AG04449 (cell line): ENCODE measurements around the gene ZNF385A.
A peak's percentile ranks its signal among the peaks of the same experiment; 100 is the strongest.

Experiments
- CTCF ChIA-PET: fragments of 350-600 bp; formaldehyde crosslinking; extraction: SDS; loops from one replicate; lab custom pipeline; 2021; ENCODE audit warnings: antibody characterized with exemption; lab: Yijun Ruan, JAX
- POLR2A ChIA-PET: fragments of 400-600, 350-600 bp; formaldehyde crosslinking; extraction: SDS; loops from one replicate; lab custom pipeline; 2020; ENCODE audit warnings: antibody characterized with exemption, inconsistent platforms; lab: Yijun Ruan, JAX
- DNase-seq: peaks from one replicate; pipeline ENCODE4 v3.0.0-alpha.2; 2010; ENCODE audit warnings: low read depth, low spot score
- H3K4me3 ChIP-seq: 2 replicates; pipeline ENCODE4 v1.5.1; 2011; ENCODE audit warnings: low read depth, mild to moderate bottlenecking, control low read depth, low read length
- TF ChIP-seq, protein P1 (sequence below): IDR thresholded peaks from one replicate; pipeline ENCODE4 v1.5.1; 2011; ENCODE audit warnings: mild to moderate bottlenecking, moderate library complexity, low read length, control low read depth, inconsistent platforms; ENCODE audit not compliant: insufficient read depth; ENCODE audit errors: missing control alignments

ZNF385A gene

DNA sequence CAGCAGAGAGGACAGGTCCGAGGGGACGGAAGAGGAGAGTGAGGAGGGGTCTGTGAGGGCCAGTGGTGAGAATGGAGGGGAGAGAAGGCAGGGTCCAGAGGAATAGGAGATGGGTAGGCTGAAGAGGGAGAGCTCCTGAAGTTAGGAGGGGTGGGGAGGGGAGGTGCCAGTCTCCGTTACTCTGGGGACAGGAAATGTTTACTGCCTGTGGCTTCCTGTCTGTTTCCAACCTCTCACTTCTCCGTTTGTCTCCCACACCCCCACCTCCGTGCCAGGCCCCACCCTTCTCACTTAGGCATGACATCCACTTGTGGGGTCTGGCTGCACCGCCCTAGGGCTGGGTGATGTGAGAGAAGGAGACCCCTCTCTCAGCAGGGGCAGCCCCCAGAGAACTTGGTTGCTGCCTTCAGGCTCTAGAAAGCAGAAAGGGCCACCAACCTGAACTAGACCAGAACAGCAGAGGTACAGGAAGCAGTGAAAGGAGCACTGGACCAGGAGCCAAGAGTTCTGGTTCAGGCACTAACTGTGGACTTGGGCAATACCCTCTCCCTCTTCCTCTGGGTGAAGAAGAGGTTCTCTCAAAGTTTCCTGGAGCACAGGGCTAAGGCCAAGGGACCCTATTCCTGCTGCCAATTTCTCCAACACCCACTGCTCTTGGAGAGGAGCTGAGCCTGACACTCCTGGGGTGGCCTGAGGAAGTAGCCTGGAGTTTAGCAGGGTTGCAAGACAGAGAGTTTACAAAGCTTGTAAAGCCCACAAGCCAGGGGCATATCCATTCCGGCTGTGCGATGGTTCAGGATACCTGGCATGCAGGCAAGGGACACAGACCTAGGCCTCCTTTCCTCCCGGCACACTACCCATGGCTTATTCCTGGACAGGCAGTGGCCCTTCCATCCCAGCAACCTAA lies 29.0 kb upstream of the ZNF385A start:
- H3K4me3 ChIP-seq, result peak overlapping the region; percentile 6
- CTCF ChIA-PET, result interaction anchor here (0.7 to 14.7 kb wide), 10 partner anchors 13 to 49 kb away, joined by 3 to 501 read pairs (median 6); no protein-coding TSS in a partner anchor

DNA sequence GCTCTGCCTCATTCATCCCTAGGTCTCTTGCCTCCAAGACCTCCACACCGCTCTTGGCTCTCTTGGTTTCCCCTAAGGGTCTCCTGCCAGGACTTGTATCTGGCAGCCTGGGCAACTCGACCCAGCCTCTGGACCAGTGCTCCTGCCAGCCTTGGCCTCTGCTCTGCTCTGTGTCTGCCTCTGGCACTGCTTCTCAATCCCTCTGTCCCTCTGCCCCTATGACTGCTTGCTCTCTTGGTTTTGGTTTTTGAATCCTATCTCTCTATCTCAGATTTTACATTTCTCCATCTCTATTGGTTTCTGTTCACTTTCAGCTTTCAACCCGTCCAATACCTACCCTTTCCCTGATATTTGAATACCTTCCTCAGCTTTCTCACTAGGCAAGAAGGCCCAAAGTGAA lies 28.3 kb upstream of the ZNF385A start:
- CTCF ChIA-PET, result interaction anchor here (0.7 to 14.7 kb wide), 10 partner anchors 12 to 50 kb away, joined by 3 to 501 read pairs (median 8); no protein-coding TSS in a partner anchor
- H3K4me3 ChIP-seq, result no peak overlapping the region

More for the DNA sequence above, 29.0 kb upstream of the ZNF385A start:
- TF ChIP-seq, protein P1, sequence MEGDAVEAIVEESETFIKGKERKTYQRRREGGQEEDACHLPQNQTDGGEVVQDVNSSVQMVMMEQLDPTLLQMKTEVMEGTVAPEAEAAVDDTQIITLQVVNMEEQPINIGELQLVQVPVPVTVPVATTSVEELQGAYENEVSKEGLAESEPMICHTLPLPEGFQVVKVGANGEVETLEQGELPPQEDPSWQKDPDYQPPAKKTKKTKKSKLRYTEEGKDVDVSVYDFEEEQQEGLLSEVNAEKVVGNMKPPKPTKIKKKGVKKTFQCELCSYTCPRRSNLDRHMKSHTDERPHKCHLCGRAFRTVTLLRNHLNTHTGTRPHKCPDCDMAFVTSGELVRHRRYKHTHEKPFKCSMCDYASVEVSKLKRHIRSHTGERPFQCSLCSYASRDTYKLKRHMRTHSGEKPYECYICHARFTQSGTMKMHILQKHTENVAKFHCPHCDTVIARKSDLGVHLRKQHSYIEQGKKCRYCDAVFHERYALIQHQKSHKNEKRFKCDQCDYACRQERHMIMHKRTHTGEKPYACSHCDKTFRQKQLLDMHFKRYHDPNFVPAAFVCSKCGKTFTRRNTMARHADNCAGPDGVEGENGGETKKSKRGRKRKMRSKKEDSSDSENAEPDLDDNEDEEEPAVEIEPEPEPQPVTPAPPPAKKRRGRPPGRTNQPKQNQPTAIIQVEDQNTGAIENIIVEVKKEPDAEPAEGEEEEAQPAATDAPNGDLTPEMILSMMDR, result no peak
- DNase-seq, result no peak
- POLR2A ChIA-PET, result interaction anchor here (3.0 kb wide), 1 partner anchor 13 kb away, joined by 35 read pairs; no protein-coding TSS in a partner anchor

DNA sequence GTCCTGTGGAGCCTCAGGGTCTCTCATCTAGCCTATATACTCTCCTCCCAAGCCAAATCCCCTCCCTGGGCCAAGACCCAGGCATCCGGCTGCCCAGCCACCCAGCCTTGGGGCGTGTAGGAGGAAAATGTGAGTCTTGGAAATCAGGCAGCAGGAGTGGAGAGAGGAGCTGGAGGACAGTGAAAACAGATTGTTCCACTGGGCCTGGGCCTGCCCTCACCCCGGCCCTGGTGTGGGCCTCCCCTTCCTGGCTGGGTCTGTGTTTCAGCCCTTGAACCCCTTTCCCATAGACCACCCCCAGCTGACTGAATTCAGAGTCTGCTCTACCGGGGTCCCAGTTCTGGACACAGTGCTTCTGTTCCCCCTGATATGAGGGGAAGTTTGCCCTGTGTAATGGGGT lies 27.8 kb upstream of the ZNF385A start:
- TF ChIP-seq, protein P1, result no peak
- DNase-seq, result no peak
- H3K4me3 ChIP-seq, result no peak overlapping the region
- ChIA-PET POLR2A (interaction anchor here (0.6 to 3.0 kb wide), 4 partner anchors 11 to 424 kb away, joined by 3 to 35 read pairs (median 4); no protein-coding TSS in a partner anchor), CTCF (interaction anchor here (0.9 to 14.7 kb wide), 11 partner anchors 12 to 50 kb away, joined by 3 to 501 read pairs (median 7); no protein-coding TSS in a partner anchor)

More for the DNA sequence above, 28.3 kb upstream of the ZNF385A start:
- POLR2A ChIA-PET, result interaction anchor here (2.0 to 3.0 kb wide), 2 partner anchors 12 to 19 kb away, joined by 6 to 35 read pairs; no protein-coding TSS in a partner anchor
- TF ChIP-seq, protein P1, result no peak
- DNase-seq, result no peak

DNA sequence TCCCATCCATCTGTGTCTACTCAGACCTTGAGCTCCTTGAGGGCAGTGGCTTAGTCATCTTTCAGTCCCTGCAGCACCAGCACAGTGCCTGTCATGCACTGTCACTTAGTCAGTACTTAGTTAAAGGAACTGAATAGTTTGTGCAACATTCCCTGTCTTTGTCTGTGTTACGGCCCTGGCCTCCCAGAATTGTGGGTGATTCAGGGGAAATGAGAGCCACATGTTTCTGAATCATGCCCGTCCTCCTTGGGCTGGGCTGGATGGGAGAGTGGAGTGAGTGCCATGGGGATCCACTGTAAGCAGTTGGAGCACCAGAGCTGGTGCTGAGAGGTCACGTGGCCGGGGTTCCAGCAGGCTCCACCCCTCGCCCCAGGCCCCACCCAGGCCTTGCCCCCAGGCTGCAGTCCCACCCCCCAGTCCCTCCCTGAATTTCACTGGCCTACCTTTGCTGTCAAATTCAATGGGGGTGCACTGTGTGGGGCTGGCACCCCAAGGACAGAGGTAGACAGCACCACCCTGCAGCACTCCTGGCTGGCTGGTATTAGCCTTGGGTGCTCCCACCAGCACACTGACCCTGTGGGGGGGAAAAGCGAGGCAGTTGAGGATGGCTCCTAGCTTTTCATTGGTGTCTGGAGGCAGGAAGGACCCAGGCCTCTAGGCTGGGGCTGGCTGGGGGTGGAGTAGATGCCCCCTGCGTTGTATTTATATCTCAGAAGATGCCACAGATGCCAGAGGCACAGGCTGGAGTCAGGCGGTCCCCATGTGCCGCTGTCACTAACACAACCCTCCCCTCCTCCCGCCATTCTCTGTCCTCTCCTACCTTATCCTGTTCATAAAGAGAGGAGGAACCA lies 27.1 kb upstream of the ZNF385A start:
- DNase-seq, result peak; percentile 77
- no peak overlapping the region for H3K4me3 ChIP-seq
- CTCF ChIA-PET, result interaction anchor here (0.8 to 14.7 kb wide), 10 partner anchors 11 to 51 kb away, joined by 3 to 501 read pairs (median 7); no protein-coding TSS in a partner anchor
- TF ChIP-seq, protein P1, result no peak
- POLR2A ChIA-PET, result interaction anchor here (0.6 to 3.0 kb wide), 11 partner anchors 9 to 1563 kb away, joined by 3 to 35 read pairs (median 3); partner anchors contain the start of genes CBX5 and HNRNPA1

DNA sequence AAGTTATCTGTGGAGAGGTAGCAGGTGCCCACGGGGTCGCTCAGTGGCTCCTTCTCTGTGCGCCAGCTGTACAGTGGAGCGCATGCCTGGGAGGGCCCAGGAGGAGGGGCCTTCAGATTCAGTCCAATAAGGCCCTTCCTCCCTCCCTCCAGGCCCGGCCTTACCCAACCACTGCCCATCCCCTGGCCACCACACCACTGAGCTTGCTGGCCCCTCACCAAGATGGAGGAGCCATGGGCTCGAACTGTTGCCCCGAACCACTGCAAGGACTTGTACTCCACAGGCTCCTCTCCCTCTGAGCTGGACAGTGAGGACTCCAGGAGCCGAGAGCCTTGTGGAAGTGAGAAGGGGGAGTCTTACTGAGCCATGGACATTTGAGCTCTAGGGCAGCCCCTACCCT lies 24.7 kb upstream of the ZNF385A start:
- TF ChIP-seq, protein P1, result no peak
- POLR2A ChIA-PET, result interaction anchor here (0.9 to 1.3 kb wide), 3 partner anchors 9 to 12 kb away, joined by 3 to 6 read pairs (median 4); no protein-coding TSS in a partner anchor
- CTCF ChIA-PET, result interaction anchor here (1.0 to 14.7 kb wide), 7 partner anchors 9 to 29 kb away, joined by 3 to 501 read pairs (median 12); no protein-coding TSS in a partner anchor
- DNase-seq, result no peak
- H3K4me3 ChIP-seq, result no peak overlapping the region
